Peyer's patch (tissue), 4 donors: ENCODE results near the gene KRTAP9-3.

Experiments used
- POLR2A ChIP-seq, 2 donors: fragments of 450-650 bp; IDR thresholded peaks; one replicate each; pipeline ENCODE4 v1.5.1; 2017; ENCODE audit warnings: antibody characterized with exemption in 2 of 2, mild to moderate bottlenecking in 2 of 2, moderate library complexity in 2 of 2
- TF ChIP-seq, protein P1 (sequence below), 6 experiments: fragments of 450-650 bp in 4 of 6; fragments of 200-600 bp in 2 of 6; sonication (generic) in 1 of 6; IDR thresholded peaks; one replicate each; pipeline ENCODE4 v1.5.1; 2017 to 2019; ENCODE audit warnings: antibody characterized with exemption in 6 of 6, mild to moderate bottlenecking in 3 of 6, moderate library complexity in 1 of 6

DNA sequence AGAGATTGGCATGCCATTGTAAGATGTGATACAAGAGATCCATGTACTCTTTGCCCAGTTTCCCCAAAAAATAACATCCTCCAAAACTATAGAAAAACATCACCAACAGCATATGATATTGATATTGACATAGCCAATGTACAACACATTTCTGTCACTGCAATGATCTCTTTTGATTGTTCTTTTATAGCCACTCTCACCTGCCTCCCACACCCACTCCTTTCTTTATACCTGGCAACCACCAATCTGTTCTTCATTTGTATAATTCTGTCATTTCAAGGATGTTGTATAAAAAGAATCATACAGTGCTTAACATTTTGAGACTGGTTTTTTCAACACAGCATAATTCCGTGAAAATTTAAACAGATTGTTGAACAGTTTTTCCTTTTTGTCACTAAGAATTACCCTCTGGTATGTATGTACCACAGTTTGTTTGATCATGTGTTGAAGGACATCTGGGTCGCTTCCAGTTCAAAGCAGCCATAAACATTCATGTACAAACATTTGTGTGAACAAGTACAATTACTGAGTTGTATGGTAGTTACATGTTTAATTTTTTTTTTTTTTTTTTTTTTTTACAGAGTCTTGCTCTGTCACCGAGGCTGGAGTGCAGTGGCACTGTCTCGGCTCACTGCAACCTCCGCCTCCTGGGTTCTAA, 32.7 kb upstream of the KRTAP9-3 start:
- TF ChIP-seq, protein P1, sequence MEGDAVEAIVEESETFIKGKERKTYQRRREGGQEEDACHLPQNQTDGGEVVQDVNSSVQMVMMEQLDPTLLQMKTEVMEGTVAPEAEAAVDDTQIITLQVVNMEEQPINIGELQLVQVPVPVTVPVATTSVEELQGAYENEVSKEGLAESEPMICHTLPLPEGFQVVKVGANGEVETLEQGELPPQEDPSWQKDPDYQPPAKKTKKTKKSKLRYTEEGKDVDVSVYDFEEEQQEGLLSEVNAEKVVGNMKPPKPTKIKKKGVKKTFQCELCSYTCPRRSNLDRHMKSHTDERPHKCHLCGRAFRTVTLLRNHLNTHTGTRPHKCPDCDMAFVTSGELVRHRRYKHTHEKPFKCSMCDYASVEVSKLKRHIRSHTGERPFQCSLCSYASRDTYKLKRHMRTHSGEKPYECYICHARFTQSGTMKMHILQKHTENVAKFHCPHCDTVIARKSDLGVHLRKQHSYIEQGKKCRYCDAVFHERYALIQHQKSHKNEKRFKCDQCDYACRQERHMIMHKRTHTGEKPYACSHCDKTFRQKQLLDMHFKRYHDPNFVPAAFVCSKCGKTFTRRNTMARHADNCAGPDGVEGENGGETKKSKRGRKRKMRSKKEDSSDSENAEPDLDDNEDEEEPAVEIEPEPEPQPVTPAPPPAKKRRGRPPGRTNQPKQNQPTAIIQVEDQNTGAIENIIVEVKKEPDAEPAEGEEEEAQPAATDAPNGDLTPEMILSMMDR (IDR thresholded peaks at IDR 0.05), result no peak
- no peak for TF ChIP-seq POLR2A (IDR thresholded peaks at IDR 0.05)
